BLaER1 treated with 17β-estradiol and CSF1 and Interleukin-3, amounts not matched to agents 10 nM and 100 nM (cell line): Measurements from ENCODE around the gene PRKCD.

ENCODE experiments used
- H3K27ac ChIP-seq, 11 experiments: shearing (Covaris generic); formaldehyde crosslinking; 2 replicates each; pipeline ENCODE4 v1.8.1; 2022
- H3K27me3 ChIP-seq, 11 experiments: shearing (Covaris generic); formaldehyde crosslinking; 2 replicates each; pipeline ENCODE4 v1.8.1; 2022
- H3K36me3 ChIP-seq, 11 experiments: shearing (Covaris generic); formaldehyde crosslinking; 2 replicates each; pipeline ENCODE4 v1.8.1; 2022
- H3K4me1 ChIP-seq, 10 experiments: shearing (Covaris generic); formaldehyde crosslinking; 2 replicates each; pipeline ENCODE4 v1.8.1; 2022
- H3K4me2 ChIP-seq, 11 experiments: shearing (Covaris generic); formaldehyde crosslinking; 2 replicates each; pipeline ENCODE4 v1.8.1; 2022
- H3K4me3 ChIP-seq, 10 experiments: shearing (Covaris generic); formaldehyde crosslinking; 2 replicates each; pipeline ENCODE4 v1.8.1; 2022
- H3K9ac ChIP-seq, 11 experiments: shearing (Covaris generic); formaldehyde crosslinking; 2 replicates each; pipeline ENCODE4 v1.8.1; 2022
- H3K9me3 ChIP-seq, 11 experiments: shearing (Covaris generic); formaldehyde crosslinking; replicated peaks in 1 of 11; 2 replicates each; pipeline ENCODE4 v1.8.1; 2022
- H4K20me1 ChIP-seq, 11 experiments: shearing (Covaris generic); formaldehyde crosslinking; 2 replicates each; pipeline ENCODE4 v1.8.1; 2022
- Cebpa-rat ChIP-seq, 11 experiments: shearing (Covaris generic); IDR thresholded peaks; 2 replicates each; pipeline ENCODE4 v1.8.1; 2022

Gene PRKCD

DNA sequence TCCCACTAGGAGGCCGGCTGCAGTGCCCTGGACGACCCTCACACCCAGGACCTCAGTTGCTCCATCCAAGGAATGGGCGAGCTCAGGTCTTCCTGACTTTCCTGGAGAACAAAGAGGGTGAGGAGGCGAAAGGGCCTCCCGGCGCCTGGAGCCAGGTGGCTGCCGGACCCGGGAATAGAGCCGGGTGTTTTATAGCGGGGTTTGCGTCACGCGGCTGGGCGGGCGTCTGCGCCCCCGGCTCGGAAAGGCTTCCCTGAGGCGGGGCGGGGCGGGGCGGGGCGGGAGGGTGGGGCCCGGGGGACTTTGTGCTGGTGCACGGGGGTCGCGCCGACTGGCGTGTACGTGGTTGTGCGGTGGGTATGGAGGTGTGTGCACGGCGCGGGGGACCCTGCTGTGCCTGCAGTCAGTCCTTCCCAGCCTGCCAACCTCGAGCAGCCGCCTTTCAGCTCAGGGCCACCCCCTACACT, 4.6 kb upstream of the PRKCD start:
- no peak overlapping the region for H3K27ac ChIP-seq
- H4K20me1 ChIP-seq, result peaks cover 0 to 6% (median 0%) of the 10 kb centered on the region in 11 experiments; a peak in 4 of 22 replicates
- H3K27me3 ChIP-seq, result peaks cover 10 to 32% (median 25%) of the 10 kb centered on the region in 11 experiments
- no peak for TF ChIP-seq Cebpa-rat (IDR thresholded peaks at IDR 0.05)
- H3K4me2 ChIP-seq, result peak overlapping the region in 4 of 11 experiments; percentile 96 to 99 (median 98); a peak in 5 of 22 replicates
- H3K4me1 ChIP-seq, result peaks cover 17 to 77% (median 44%) of the 10 kb centered on the region in 10 experiments
- no peaks in the 10 kb centered on the region for H3K36me3 ChIP-seq
- H3K9ac ChIP-seq, result no peak overlapping the region
- H3K9me3 ChIP-seq, result no peaks in the 10 kb centered on the region
- no peak overlapping the region for H3K4me3 ChIP-seq

DNA sequence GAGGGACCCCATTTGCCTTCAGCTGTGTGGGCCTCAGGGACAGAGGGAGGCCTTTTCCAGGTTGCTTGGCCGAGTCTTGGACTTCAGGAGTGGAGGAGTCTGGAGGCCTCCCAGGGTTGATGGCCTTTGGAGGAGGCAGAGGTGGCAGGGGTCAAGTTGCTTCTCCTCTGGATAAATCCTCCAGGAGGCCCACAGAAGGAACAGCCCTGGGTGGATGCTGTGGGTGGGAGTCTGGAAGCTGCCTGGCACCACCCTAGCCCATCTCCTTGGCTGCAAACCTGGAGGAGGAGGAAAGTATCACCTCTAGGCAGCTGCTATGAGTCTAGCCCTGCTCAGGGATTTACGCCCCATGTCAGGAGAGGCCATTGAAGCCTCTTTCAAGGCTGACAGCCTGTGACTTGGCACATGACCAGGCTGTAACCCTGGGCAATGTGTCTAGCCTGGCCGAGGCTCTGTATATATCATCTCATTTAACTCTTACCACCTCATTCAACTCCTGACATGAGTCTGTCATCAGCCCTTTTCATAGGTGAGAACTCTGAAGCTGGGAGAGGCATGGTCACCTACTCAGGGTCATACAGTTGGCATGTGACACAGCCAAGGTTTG, 2.9 kb upstream of the PRKCD start:
- Histone ChIP-seq H3K27ac (peak overlapping the region in 5 of 11 experiments; percentile 13 to 52 (median 36); a peak in 6 of 22 replicates), H4K20me1 (peaks cover 10 to 19% (median 11%) of the 10 kb centered on the region in 11 experiments), H3K36me3 (peaks cover 0 to 10% (median 0%) of the 10 kb centered on the region in 11 experiments; a peak in 4 of 22 replicates), H3K4me3 (no peak overlapping the region), H3K4me2 (peak overlapping the region; percentile 6 to 99 (median 96); a peak in 19 of 22 replicates), H3K27me3 (peaks cover 10 to 32% (median 25%) of the 10 kb centered on the region in 11 experiments), H3K9me3 (no peaks in the 10 kb centered on the region), H3K4me1 (peaks cover 27 to 64% (median 47%) of the 10 kb centered on the region in 10 experiments), H3K9ac (peak overlapping the region in 4 of 11 experiments; percentile 6 to 14 (median 10); a peak in 4 of 22 replicates)
- no peak for TF ChIP-seq Cebpa-rat (IDR thresholded peaks at IDR 0.05)

DNA sequence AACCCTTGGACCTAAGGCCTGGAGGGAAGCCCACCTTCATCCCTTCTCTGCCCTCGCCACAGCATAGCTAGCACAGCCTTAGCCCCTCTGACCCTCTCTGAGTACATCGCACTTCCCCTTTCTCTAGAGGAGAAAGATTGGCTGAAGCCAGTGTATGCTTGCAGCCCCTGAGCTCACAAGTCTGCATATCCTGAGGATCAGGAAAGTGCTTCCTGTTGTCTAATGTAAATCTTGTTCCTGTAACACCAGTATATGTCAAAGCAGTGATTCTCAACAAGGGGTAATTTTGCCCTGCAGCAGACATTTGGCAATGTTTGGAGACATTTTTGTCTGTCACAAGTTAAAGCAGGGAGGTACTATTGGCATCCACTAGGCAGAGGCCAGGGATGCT, 2.2 kb upstream of the PRKCD start:
- peaks cover 34 to 67% (median 52%) of the 10 kb centered on the region in 10 experiments for H3K4me1 ChIP-seq
- H3K9me3 ChIP-seq, result no peaks in the 10 kb centered on the region
- peaks cover 10 to 32% (median 25%) of the 10 kb centered on the region in 11 experiments for H3K27me3 ChIP-seq
- no peak for TF ChIP-seq Cebpa-rat (IDR thresholded peaks at IDR 0.05)
- peak overlapping the region in 5 of 11 experiments; percentile 13 to 52 (median 36); a peak in 8 of 22 replicates for H3K27ac ChIP-seq
- H3K36me3 ChIP-seq, result peaks cover 0 to 16% (median 3%) of the 10 kb centered on the region in 11 experiments; a peak in 12 of 22 replicates
- peak overlapping the region in 3 of 11 experiments; percentile 6 to 40 (median 14); a peak in 4 of 22 replicates for H3K9ac ChIP-seq
- H4K20me1 ChIP-seq, result peaks cover 17 to 26% (median 17%) of the 10 kb centered on the region in 11 experiments
- peak overlapping the region; percentile 6 to 99 (median 96); a peak in 19 of 22 replicates for H3K4me2 ChIP-seq
- H3K4me3 ChIP-seq, result no peak overlapping the region

DNA sequence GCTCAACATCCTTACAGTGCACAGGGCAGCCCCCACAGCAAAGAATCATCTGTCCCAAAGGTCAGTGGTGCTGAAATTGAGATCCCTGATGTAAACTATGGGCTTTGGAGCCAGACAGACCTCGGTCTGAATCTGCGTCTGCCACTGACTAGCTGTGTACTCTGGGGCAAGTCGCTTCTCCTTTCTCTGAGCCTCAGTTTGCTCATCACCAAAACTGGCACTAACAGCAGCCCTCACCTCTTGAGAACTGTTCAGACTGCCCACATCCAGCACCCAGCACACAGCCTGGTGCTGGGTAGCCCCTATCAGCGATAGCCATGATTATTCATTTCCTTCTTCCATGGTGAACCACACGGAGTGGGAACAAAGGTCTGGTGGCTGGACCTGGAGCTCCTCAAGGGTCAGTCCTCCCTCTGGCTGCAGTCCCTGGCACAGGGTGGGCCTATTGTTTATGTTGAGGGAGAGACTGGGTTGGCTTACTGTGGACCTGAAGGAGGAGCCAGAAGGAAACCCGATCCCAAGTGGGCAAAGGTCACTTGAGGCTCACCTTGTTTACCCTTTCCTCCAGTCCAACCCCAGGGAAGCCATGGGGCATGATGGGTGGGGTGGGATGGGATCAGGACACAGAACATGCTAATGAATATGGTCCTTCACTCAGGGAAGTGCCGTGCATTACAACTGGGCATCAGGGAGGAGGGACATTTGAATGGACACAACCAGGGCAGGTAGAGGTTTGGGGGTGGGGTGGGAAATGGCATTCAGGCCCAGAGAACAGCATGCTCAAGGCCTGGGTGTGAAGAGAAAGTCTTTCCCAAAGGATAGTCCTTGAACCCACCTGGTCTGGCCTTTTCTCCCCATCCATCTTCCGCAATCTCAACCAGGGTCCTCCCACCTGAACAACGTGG, 1.6 kb upstream of the PRKCD start:
- H3K27ac ChIP-seq, result peak overlapping the region in 5 of 11 experiments; percentile 36 to 100 (median 94); a peak in 10 of 22 replicates
- H3K4me3 ChIP-seq, result peak overlapping the region in 4 of 10 experiments; percentile 88 to 100 (median 94); a peak in 6 of 20 replicates
- H3K9ac ChIP-seq, result peak overlapping the region in 10 of 11 experiments; percentile 96 to 99 (median 98); a peak in 12 of 22 replicates
- no peak for TF ChIP-seq Cebpa-rat (IDR thresholded peaks at IDR 0.05)
- peaks cover 4 to 23% (median 9%) of the 10 kb centered on the region in 11 experiments; a peak in 20 of 22 replicates for H3K36me3 ChIP-seq
- peak overlapping the region; percentile 92 to 99 (median 97) for H3K4me2 ChIP-seq
- peaks cover 23 to 33% (median 24%) of the 10 kb centered on the region in 11 experiments for H4K20me1 ChIP-seq
- peaks cover 10 to 32% (median 25%) of the 10 kb centered on the region in 11 experiments for H3K27me3 ChIP-seq
- H3K9me3 ChIP-seq, result no peaks in the 10 kb centered on the region
- H3K4me1 ChIP-seq, result peaks cover 40 to 67% (median 55%) of the 10 kb centered on the region in 10 experiments

DNA sequence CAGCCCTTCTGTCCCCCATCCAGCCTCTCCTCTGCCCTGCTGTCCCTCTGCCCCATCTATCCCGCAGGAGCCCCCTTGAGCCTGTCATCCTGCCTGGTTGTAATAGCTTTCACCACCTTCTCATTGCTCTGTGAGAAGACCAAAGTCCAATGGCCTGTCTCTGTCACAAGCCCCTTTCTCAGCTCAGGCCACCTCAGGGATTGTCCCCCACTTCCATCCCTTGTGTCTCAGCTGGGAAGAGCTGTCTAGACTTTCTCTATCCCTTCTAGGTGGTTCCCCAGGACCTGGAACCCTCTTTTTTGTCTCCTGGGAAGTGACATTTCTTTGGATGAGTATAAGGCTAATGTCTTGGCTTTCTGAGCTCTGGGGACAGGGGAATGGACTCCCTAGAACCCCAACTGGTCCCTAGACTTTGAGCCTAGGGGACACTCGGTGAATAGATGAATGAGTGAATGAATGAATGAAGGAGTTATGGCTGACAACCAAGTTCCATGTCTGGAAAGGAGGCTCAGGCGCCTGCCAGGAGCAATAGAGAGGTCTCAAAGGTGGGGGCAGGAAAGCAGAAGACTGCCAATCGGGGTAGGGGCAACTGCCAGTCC, 849 bp upstream of the PRKCD start:
- Histone ChIP-seq H3K4me3 (peak overlapping the region; percentile 88 to 100 (median 98)), H3K4me2 (peak overlapping the region; percentile 92 to 99 (median 97)), H3K27me3 (peaks cover 10 to 29% (median 25%) of the 10 kb centered on the region in 11 experiments), H3K9ac (peak overlapping the region; percentile 96 to 99 (median 98)), H3K9me3 (no peaks in the 10 kb centered on the region), H3K36me3 (peaks cover 12 to 30% (median 17%) of the 10 kb centered on the region in 11 experiments; a peak in 21 of 22 replicates), H4K20me1 (peaks cover 31 to 40% (median 31%) of the 10 kb centered on the region in 11 experiments), H3K4me1 (peaks cover 47 to 68% (median 59%) of the 10 kb centered on the region in 10 experiments), H3K27ac (peak overlapping the region; percentile 74 to 100 (median 96))
- no peak for TF ChIP-seq Cebpa-rat (IDR thresholded peaks at IDR 0.05)

DNA sequence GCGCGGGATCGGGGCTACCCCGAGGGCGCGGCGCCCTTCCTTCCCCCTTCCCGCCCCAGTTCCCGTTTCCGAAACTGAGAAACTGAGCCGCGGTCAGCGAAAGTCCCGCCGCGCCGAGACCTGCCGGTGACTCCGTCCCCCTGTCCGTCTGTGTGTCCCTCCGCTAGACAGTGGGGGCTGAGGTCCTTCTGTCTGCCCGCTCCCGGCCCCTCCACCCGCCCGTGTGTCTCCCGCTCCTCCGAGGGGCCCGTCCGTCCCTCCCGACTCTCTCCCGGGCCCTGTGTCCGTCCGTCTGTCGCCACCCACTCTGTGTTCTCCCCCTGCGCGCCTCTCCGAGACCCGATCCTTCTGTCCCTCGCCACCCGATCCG, 426 bp downstream of the PRKCD start:
- no peaks in the 10 kb centered on the region for H3K9me3 ChIP-seq
- H3K27me3 ChIP-seq, result peaks cover 0 to 16% (median 13%) of the 10 kb centered on the region in 11 experiments; a peak in 16 of 22 replicates
- H3K4me2 ChIP-seq, result peak overlapping the region in 9 of 11 experiments; percentile 36 to 99 (median 71); a peak in 16 of 22 replicates
- H3K4me1 ChIP-seq, result peaks cover 60 to 78% (median 72%) of the 10 kb centered on the region in 10 experiments
- peaks cover 18 to 43% (median 30%) of the 10 kb centered on the region in 11 experiments; a peak in 21 of 22 replicates for H3K36me3 ChIP-seq
- peak overlapping the region; percentile 88 to 100 (median 98) for H3K4me3 ChIP-seq
- peak overlapping the region; percentile 96 to 99 (median 98) for H3K9ac ChIP-seq
- H3K27ac ChIP-seq, result peak overlapping the region; percentile 84 to 100 (median 96)
- no peak for TF ChIP-seq Cebpa-rat (IDR thresholded peaks at IDR 0.05)
- peaks cover 41 to 53% (median 44%) of the 10 kb centered on the region in 11 experiments for H4K20me1 ChIP-seq

DNA sequence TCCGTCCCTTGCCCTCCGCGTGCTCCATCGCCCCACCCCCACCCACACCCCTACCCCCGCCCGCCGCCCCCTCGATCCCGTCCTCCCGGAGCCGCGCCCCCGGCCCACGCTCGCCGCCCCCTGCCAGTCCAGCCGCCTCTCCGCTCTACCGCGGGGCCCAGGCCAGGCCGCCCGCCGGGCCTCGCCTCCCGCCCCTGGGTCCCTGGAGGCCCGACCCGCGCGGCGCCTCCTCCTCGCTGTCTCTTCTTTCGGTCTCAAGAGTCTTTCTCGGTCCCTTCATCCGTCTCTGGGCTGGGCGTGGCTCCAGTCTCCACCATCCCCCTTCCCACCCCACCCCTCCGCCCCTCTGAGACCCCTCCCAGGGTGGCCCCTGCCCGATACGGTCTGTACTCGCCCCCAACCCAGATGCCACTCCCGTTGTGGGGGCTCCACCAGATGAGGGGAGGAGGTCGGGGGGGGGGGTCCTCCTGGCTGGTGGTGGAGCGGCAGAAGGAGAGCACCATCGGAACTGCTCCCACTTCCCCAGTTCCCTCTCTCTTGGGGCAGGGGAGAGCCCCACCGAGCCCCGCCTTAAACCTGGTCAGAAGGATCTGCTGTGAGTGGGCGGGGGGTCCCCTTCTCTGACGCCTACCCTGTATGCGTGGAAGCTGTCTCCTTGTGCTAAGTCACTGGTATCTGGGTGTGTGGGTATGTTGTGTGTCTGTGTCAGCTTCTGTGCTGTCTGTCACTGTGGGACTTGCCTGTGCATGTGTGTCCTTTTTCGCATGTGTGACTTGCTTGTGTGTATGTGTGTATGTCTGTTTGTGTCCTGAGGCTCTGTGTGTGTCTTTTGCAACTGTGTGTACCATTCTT, 1.0 kb downstream of the PRKCD start:
- Histone ChIP-seq H3K27me3 (peaks cover 0 to 11% (median 7%) of the 10 kb centered on the region in 11 experiments; a peak in 15 of 22 replicates), H4K20me1 (peaks cover 41 to 59% (median 49%) of the 10 kb centered on the region in 11 experiments), H3K9me3 (no peaks in the 10 kb centered on the region), H3K4me1 (peaks cover 66 to 78% (median 74%) of the 10 kb centered on the region in 10 experiments), H3K9ac (peak overlapping the region; percentile 96 to 99 (median 98)), H3K36me3 (peaks cover 18 to 49% (median 34%) of the 10 kb centered on the region in 11 experiments; a peak in 21 of 22 replicates), H3K4me2 (peak overlapping the region; percentile 88 to 100 (median 99)), H3K4me3 (peak overlapping the region; percentile 88 to 100 (median 98)), H3K27ac (peak overlapping the region; percentile 84 to 100 (median 96))
- no peak for TF ChIP-seq Cebpa-rat (IDR thresholded peaks at IDR 0.05)
